ENCODE data around the gene SUMF2. TPM values are rescaled to one million over a fixed set of nuclear protein-coding genes. Genes with fewer than 3 reads are reported as not detected.
"Not testable (repeated sequence)": the region's sequence is repeated elsewhere in the genome, so short reads cannot be mapped to it uniquely, and the experiment has no call there.

SUMF2 gene
- total and polyA plus RNA-seq, 2 experiments from 2014 or later: 32.9 to 45.7 TPM

GRCh38 chr7:56017015-56017414 lies 47.1 kb upstream of the SUMF2 start:
- ATAC-seq; H3K27ac Mint-ChIP-seq; H3K4me1 Mint-ChIP-seq; H3K4me3 ChIP-seq; H3K4me2 ChIP-seq; H3K27me3 ChIP-seq (ENCODE audit: insufficient read depth); H3K9me3 Mint-ChIP-seq; DNase-seq (ENCODE audit: low spot score); H4K20me1 ChIP-seq (replicated peaks; ENCODE audit: insufficient read depth); H3K27ac ChIP-seq (ENCODE audit: low read depth); H3F3A ChIP-seq (replicated peaks; ENCODE audit: low read depth); H3K4me1 ChIP-seq (ENCODE audit: insufficient read depth); H3K9me2 ChIP-seq (ENCODE audit: insufficient read depth); H3K27me3 Mint-ChIP-seq (ENCODE audit: insufficient read depth, low read depth, poor library complexity); H3K4me3 Mint-ChIP-seq; H3K79me2 ChIP-seq (replicated peaks; ENCODE audit: insufficient read depth); H2AFZ ChIP-seq: not testable (repeated sequence)
- peaks cover 39% of the 10 kb centered on the region for H3K36me3 ChIP-seq (ENCODE audit: insufficient read depth)
- H3K36me3 Mint-ChIP-seq (ENCODE audit: low read depth): peaks cover 78% of the 10 kb centered on the region

- H3K36me3 ChIP-seq (ENCODE audit: insufficient read depth): peaks cover 33% of the 10 kb centered on the region
- Mint-ChIP-seq H3K9me3 (no peaks in the 10 kb centered on the region), H3K27ac (no peak overlapping the region), H3K27me3 (ENCODE audit: insufficient read depth, low read depth, poor library complexity) (peaks cover 7% of the 10 kb centered on the region), H3K4me3 (no peak overlapping the region), H3K4me1 (no peaks in the 10 kb centered on the region), H3K36me3 (ENCODE audit: low read depth) (peaks cover 68% of the 10 kb centered on the region)
- ATAC-seq (no peak), DNase-seq (ENCODE audit: low spot score) (no peak)
- H3K4me2 ChIP-seq: no peak overlapping the region
- no peaks in the 10 kb centered on the region; the same call in 1 of the 2 replicates for H4K20me1 ChIP-seq (replicated peaks; ENCODE audit: insufficient read depth)
- H3F3A ChIP-seq (replicated peaks; ENCODE audit: low read depth): no peaks in the 10 kb centered on the region
- no peak overlapping the region for H2AFZ ChIP-seq
- H3K79me2 ChIP-seq (replicated peaks; ENCODE audit: insufficient read depth): peaks cover 6% of the 10 kb centered on the region
- no peaks in the 10 kb centered on the region for H3K4me1 ChIP-seq (ENCODE audit: insufficient read depth)
- no peak overlapping the region for H3K27ac ChIP-seq (ENCODE audit: low read depth)
- H3K9me2 ChIP-seq (ENCODE audit: insufficient read depth): no peaks in the 10 kb centered on the region
- H3K4me3 ChIP-seq: no peak overlapping the region
- no peaks in the 10 kb centered on the region for H3K27me3 ChIP-seq (ENCODE audit: insufficient read depth)
- TF ChIP-seq POLR2AphosphoS5 (IDR thresholded peaks at IDR 0.05; ENCODE audit: low read depth) (no peak), CREB1 (CRISPR knock-in tag; IDR thresholded peaks at IDR 0.05; ENCODE audit: low read depth) (no peak), EZH2phosphoT487 (IDR thresholded peaks at IDR 0.05; ENCODE audit: unreplicated experiment) (no peak), ZNF462 (CRISPR knock-in tag; IDR thresholded peaks at IDR 0.05) (no peak), ETS1 (IDR thresholded peaks at IDR 0.05) (no peak), REST (IDR thresholded peaks at IDR 0.05; ENCODE audit: unreplicated experiment) (no peak), CTCF (conservative IDR thresholded peaks at IDR 0.05; ENCODE audit: low read depth in 2 of 2) (no peak), EZH2 (IDR thresholded peaks at IDR 0.05; ENCODE audit: low read depth, unreplicated experiment) (no peak), STAT1 (IDR thresholded peaks at IDR 0.05; ENCODE audit: unreplicated experiment) (no peak), ZNF114 (CRISPR knock-in tag; IDR thresholded peaks at IDR 0.05) (no peak)
These were observed 44.6 kb upstream of the SUMF2 start for GRCh38 chr7:56019501-56019900.

All from GM23338 (cell line).